MV-4-11 (cell line): Measurements from ENCODE around the gene KCNIP4.

Experiments used
- DNase-seq: peaks from one replicate; lab custom pipeline; 2025; lab: John Stamatoyannopoulos, UW

The KCNIP4 gene

DNA sequence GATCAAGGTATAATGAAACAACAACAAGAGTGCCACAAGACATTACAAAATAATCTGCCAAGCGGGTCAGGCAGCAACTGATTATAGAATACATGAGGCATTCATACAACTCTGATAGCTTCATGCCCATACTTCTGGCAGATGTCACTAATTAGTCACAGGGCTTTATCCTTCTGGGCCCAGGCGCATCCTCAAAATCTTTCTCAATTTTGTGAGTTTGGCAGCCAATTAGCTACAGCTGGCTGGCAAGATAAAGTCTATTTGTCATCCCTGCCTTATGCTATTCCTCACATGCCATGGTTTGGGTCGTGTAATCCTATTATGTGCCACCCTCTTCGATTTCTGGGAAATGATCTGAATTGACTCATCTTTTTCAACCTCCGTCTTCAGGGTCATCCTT is 994.0 kb downstream of the KCNIP4 start:
- no peak for DNase-seq

DNA sequence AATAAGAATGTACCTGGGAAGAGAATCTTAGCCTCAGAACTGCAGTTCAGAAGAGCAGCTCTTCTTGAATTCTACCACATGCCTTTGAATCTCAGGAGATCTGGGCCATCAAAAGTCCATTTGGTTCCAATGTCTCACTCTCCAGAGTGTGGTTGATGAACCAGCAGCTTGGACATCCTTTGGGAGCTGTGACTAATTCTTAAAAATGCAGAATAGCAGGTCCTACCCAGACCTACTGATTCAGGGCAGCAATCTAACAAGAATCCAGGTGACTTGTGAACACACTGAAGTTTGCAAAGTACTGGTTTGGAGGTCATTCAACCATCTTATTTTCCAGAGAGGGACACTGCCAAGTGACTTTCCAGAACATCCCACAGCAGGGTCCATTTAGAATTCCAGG is 1003.6 kb downstream of the KCNIP4 start:
- no peak for DNase-seq

DNA sequence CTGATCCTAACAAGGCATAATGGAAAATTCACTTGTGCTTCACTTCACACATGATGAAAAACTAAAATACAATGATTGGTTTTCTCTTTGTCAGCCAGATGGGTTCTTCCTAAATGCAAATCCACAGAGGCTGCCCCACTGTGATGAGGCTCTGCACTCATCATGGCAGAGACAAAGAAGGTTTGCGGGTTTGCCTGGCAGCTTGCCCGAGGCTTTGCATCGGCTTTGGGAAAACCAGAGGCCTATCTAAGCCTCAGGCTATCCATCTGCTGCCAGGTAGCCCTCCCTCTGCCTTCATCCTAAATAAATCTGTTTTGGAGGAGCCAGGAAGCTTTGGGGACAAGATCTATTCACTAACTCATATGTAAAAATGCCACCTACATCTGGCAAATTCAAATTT is 1004.1 kb downstream of the KCNIP4 start:
- no peak for DNase-seq

DNA sequence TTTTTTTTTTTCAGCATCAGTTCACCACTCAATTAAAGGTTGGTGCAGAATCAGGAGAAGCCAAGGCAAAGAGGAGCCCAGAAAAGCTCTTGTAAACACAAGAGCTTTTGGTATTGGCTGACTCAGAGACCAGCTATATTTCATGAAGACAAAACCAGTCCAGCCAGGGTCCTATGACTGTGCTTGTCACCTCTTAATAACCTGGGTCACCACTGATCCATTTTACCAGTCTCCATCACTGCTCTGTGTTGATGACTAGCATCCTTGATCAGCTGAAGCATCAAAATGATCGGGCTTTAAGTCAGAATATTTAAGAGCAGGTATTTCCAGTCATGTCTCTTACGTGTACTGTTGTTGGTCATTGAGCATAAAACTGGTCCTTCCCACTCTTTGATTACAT is 1010.4 kb downstream of the KCNIP4 start:
- DNase-seq = no peak

DNA sequence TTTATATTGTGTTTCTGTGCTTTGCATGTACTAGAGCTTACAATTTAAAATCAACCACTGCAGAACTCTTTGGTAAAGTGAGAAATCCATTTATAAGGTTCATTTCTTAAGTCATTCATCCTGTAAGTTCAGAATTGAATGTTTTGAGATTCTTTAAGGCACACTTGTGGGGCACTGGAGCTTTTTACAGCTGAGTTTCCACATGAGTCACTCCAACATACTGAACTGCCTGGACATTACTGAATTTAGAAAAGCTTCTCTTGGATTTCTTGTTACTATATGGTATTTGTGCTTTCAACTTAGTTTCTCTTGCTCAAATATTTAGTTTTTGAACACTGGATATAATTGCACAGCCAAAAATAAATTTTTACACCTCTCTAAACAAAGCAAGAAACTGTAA is 1022.0 kb downstream of the KCNIP4 start:
- no peak for DNase-seq

DNA sequence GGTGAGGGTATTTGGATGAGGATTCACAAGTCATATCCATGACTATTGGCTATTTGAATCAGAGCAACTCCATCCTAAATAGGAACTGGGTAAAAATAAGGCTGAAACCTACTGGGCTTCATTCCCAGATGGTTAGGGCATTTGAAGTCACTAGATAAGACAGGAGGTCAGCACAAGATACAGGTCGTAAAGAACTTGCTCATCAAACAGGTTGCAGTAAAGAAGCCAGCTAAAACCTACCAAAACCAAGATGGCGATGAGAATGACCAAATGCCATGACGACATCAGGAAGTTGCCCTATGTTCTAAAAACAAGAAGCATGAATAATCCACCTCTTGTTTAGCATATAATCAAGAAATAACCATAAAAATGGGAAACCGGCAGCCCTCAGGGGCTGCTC is 1023.4 kb downstream of the KCNIP4 start:
- DNase-seq = no peak

DNA sequence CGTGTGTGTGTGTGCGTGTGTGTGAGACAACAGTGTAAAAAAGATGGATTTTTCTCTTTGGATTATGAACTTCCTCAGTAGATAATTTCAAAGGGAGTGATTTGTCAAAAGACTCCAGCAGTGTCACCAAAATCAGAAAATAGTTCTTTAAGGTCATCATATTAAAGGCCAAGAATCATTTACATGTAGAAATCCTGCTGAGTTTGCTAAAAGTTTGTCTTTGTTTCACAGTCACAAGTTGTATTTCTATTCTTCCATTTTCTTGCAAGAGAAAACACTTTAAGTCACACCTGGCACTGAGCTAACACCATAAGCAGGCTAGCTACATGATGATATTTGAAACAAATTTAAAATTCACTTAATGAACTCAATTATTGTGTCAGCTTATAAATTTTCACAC is 1025.6 kb downstream of the KCNIP4 start:
- no peak for DNase-seq

DNA sequence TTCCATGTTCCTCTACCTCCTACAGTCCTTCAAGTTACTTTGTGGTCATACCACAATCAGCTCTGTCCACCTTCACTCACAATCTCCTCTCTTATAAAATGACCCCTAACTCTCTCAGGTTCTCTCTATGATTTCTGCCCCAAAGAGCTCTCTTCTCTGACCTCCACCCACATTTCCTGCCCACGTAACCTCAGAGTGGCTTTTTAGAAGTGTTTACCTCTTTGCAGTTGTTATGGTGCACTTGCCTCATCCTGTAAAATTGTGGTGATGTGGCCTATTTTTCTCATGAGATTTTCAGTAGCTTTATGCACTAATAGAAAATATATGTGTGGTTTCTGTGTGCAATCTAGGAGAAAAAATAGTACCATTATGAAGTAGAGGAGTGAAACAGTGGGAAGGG is 1032.5 kb downstream of the KCNIP4 start:
- no peak for DNase-seq

DNA sequence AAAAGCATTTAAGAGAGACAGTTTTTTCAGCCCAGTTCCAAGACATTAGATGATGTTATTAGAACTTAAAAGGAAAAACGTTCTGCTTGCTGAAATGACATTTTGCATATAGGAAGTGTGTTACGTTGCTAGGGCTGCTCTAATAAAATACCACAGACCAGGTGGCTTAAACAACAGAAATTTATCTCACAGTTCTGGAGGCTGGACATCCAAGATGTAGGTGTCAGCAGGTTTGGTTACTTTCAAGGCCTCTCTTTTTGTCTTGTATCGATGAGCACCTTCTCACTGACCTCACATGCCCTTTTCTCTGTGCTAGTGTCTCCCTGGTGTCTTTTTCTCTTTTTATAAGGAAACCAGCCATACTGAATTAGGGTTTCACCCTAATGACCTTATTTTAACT is 1043.6 kb downstream of the KCNIP4 start:
- DNase-seq = no peak

DNA sequence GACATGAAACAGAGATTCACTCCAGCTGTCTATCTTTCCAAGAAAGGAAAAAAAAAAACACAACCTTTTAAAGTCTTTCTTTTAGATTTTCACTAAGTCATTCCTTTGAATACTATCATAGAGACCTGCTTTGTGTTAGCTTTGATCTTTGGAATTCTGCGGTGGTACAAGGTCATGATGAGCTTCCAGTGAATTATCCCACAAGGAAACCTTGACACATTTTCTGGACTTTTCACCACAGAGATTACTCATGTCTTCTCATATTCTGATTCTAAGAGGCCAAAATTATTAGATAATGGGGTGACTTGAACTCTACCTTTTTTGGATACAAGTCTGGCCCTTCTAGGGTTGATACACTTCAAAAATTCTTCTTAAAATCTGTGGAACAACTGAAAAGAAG is 1046.7 kb downstream of the KCNIP4 start:
- no peak for DNase-seq

DNA sequence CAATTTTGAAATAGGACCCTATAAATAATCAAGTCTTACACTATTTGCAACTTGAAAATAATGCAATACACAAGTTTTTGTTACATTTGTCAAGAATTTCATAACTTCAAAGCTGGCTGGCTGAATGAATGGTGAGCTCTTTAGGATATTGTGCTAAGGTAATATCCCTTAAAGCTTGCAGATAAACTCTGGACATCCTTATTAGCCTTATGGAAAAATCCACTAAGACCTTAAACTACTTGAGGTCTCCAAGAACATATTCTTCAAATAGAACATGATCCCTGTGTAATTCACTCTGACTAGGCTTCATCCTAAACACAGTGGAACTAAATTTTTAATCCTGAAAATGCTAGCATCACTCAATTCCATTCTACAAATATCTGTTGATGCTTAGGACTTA is 1049.0 kb downstream of the KCNIP4 start:
- DNase-seq = no peak

DNA sequence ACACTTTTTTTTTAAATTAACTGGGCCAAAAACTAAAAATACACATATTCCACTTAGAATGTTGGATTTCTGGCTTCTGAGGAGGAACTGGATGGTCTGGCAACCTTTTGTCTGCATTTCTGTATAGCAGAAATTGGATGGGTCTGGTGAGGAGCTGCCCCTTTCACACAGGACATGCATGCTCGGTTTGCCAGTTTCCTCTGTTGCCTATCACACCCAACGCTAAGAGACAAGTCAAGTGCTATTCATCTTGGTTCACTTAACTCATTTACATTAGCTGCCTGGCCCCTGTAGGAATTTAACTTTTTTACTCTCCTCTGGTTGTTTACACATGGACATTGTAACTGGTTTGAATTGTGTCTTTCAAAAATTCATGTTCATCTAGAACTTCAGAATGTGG is 1052.6 kb downstream of the KCNIP4 start:
- no peak for DNase-seq

DNA sequence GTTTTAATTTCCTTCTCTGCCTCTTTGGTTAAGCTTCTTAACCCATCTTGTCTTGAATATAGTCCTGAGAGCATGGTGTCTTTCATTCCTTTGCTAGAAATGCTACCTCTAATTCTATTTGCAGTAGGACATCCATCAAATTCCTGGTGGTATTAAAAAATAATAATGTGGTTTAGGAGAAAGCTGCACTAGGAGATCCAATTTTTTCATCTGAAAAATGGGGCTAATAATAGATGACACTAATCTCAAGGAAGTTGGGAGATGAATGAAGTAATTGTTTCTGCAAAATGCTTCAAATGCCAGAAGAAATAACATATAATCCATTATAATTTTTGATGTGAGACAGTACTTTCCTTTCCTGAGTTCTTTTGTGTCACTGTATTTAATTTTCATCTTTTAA is 1053.4 kb downstream of the KCNIP4 start:
- no peak for DNase-seq

DNA sequence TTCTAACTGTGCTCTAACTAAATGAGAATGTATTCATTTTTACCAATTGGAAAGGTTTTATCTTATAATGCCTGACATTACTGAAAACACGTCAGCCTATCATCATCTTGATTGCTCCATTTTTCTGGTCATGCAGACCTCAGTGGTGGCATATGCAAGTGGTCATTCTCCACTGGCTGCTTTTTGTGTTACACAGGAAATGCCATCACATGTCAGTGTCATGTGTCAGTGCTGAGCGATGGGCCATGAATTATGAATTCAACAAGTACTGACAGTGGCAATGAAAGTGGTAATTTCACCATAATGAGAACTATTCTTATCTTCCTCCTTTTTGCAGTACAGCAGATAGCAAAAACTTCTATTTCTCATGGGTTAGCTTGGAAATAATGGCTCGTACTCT is 1057.8 kb downstream of the KCNIP4 start:
- no peak for DNase-seq

DNA sequence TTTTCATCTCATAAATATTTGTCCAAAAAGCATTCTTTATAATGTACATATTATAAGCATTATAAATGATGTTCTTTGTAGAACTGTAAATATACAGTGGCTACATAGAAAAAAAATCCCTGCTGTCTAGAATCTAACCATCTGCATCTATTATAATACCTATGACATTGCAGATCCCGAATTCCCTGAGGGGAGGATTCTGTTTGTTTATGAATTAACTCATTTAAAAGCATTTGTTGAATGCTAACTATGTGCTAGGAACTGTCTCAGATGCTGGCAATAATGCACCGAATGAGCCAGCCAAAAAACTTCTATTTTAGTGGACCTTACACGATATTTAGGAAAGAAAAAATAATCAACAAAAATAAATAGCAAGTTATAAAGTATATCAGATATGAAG is 1058.7 kb downstream of the KCNIP4 start:
- DNase-seq = no peak

DNA sequence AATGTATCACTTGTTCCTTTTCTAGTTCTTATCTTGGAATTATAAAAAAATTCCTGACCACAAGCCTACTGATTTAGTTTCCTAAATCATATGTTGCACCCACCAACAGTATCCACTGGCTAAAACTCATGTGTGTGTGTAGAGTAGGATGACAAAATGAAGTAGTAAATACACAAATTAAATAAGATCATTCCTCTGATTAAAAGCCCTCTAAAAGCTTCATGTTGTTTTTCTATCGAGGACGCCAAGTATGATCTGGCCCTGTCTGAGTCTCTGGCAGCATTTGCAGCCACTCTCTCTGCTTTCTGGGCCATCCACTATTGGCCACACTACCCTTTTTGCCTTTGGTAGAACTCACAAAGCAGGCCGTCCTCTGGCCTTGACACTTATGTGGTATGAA is 1064.9 kb downstream of the KCNIP4 start:
- DNase-seq = no peak

DNA sequence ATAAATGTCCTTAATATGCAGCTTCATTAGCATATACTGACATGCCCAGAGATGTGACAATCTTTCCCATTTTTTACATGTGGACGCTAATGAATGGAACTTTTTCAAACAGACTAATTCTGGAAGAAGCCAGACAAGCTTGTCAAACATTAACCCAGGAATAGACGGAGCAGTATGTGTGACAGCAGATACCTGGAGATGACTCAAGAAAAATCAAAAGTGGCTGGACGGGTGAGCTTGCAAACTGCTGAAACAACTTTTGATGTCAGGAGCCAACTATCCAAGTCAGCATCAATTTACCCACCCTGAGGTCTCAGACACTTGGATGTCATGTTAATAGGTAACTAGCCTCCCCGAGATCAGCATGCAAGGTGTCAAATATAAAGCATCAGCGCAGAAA is 1065.3 kb downstream of the KCNIP4 start:
- DNase-seq = no peak

DNA sequence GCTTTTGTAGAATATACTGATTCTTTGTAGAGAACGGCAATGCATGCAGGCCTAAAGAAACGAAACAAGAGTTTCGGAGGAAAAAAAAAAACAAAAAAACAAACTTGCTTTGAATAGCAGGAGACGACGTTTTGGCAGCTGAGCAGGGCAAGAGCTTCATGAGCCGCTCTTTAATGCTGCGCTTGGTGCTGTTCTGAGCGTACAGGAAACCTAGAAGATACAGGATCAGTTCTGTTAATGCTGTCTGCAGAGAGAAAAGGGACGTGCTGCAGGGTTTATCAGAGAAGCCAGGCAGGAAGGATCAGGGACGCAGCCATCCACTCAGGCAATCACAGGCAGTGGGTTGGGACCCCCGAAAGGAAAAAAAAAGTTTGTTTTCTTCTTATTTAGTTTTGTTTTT is 1066.1 kb downstream of the KCNIP4 start:
- DNase-seq = no peak

DNA sequence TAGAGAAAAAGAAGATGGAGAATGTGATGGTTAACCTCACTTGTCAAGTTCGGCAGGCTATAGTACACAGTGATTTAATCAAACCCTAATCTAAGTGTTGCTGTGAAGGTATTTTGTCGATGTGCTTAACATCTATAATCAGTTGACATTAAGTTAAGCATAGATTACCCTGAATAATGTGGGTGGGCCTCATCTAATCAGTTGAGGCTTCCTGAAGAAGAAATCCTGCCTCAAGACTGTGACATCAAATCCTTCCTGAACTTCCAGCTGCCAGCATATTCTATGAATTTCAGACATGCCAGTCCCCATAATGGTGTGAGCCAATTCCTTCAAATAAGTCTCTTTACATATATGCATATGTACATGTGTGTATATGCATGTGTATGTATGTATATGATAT is 1066.9 kb downstream of the KCNIP4 start:
- no peak for DNase-seq

DNA sequence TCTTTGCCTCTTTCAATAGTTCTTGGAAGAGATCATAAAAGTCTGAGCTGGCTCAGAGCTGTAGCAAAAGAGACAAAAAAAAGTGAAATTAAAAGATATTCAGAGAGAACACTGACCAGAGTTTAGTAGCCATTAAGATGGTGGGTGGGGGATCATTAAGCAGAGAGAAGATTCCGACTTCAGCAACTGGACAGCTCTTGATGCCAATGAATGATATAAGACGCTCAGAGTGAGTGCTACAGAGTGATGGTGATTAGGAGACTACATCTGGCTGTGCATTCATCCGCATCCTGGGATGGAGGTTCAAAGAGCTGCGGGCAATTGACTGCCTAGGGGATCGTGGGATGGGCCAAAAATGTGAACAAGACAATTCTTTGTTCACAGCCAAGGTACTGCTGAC is 1069.8 kb downstream of the KCNIP4 start:
- DNase-seq = no peak

DNA sequence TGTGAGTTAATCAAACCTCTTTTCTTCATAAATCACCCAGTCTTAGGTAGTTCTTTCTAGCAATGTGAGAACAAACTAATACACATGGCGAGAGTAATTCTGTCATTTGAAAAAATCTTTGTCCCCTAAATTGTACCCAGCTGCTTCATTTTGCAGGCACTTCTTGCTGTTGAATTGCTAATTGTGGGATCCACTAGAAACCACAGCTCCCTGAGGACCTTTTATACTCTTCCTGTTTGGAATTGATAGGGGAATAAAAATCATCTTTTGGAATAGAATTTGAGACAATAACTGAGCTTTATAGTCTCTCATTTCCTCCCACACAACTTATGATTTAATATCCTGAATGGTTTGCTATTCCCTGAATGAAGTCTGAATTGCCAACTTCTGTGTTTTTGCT is 1078.1 kb downstream of the KCNIP4 start:
- DNase-seq = no peak

DNA sequence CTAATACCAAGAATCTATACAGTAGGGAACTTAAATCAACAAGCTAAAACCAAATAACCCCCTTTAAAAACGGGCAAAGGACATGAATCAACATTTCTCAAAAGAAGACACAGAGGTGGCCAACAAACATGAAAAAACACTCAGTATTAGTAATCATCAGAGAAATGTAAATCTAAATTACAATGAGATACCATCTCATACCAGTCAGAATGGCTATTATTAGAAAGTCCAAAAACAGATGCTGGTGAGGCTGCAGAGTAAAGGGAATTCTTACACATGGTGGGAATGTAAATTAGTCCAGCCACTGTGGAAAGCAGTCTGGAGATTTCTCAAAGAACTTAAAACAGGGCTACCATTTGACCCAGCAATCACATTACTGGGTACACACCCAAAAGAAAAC is 1080.5 kb downstream of the KCNIP4 start:
- DNase-seq = no peak

DNA sequence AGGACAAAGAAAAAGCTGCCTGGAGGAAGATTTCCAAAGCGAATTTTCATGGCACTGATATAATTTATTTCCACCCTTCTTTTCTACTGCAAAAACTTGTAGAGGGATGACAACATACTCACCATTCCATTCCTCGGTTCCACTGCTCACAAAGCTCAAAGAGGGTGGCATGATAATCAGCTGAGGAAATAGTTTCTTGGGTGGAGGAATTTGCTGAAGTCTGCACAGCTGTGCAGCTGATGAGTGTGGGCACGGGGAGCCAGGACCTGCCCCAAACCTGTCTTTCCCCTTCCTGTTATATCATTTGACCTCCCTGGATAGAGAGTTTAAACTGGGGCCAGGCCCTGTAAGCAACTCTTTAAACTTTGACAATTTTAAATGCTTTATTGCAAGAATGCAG is 1087.7 kb downstream of the KCNIP4 start:
- DNase-seq = no peak

DNA sequence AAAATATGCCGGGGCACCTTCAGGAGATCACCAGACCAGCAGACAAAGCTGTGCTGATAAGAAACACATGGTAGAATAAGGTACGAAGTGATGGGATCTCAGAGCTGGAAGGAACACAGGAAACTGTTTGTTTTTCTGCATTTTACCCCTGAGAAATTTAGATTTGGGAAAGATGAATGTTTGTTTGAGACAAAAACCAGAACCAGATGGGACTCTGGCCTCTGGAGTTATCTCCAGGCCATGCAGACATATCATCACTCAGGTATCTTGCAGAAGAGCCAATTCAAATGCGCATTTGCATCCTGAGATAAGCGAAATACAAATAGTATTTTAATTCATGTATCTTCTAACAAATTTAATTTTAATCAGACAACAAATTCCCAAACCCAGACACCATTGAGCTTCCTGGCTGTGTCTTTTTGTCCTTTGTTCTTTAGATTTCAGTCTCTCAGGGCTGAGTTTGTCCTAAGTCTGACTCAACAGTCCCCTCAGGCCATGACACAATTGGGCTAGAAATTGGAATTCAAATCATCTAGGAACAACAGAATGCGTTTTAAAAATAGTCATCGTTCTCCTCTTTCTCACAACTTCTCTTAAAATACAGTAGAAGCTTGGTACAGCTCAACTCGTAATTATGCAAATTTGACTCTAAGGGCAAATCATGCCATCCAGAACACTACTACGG is 1089.3 kb downstream of the KCNIP4 start:
- DNase-seq = no peak

DNA sequence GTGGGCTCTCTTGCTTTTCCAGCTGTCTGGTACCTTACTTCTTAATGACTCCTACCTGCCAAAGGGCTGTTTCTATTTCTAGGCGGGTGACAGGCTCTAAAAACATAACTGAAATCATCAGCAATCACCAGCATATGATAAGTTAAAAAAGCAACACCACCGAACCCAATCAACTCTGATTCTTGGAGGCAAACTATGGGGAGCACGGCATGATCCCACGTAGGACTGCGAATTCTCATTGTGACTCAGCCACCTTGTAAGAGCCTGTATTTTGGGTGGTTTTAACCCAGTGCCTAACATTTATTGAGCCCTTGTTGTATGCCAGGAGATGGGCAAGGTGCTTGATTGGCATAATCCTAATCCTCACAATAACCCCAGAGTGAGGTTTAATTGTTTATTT is 1091.5 kb downstream of the KCNIP4 start:
- no peak for DNase-seq
